Measurements from ENCODE around the gene SYT3.

Gene SYT3

GRCh38 chr19:50661766-50662650 is 22.3 kb upstream of the SYT3 start:
- DNase-seq = no peak

- no peak for DNase-seq
Observed at GRCh38 chr19:50661023-50661422, 21.3 kb upstream of the SYT3 start.

- no peak for DNase-seq
Observed at GRCh38 chr19:50660088-50660366, 20.3 kb upstream of the SYT3 start.

GRCh38 chr19:50659318-50660087 is 19.8 kb upstream of the SYT3 start:
- no peak for DNase-seq

- no peak for DNase-seq
Observed at GRCh38 chr19:50658441-50659317, 19.0 kb upstream of the SYT3 start.

GRCh38 chr19:50657712-50658440 is 18.2 kb upstream of the SYT3 start:
- DNase-seq = no peak

GRCh38 chr19:50657222-50657669 is 17.6 kb upstream of the SYT3 start:
- no peak for DNase-seq

- DNase-seq = no peak
Observed at GRCh38 chr19:50654882-50655281, 15.2 kb upstream of the SYT3 start.

GRCh38 chr19:50652722-50653121 is 13.0 kb upstream of the SYT3 start:
- DNase-seq = no peak

GRCh38 chr19:50651174-50651573 is 11.5 kb upstream of the SYT3 start:
- DNase-seq = no peak

GRCh38 chr19:50649433-50650391 is 10.0 kb upstream of the SYT3 start, which contains the start of gene C19orf81:
C19orf81 (plus strand) TSS chr19:50649445; CDS start chr19:50649445, 0 bp downstream.
- DNase-seq = no peak

GRCh38 chr19:50648659-50649058 is 9.0 kb upstream of the SYT3 start:
- no peak for DNase-seq

GRCh38 chr19:50647879-50648615 is 8.4 kb upstream of the SYT3 start:
- DNase-seq = no peak

- no peak for DNase-seq
Observed at GRCh38 chr19:50646074-50646807, 6.6 kb upstream of the SYT3 start.

- no peak for DNase-seq
Observed at GRCh38 chr19:50645107-50645506, 5.4 kb upstream of the SYT3 start.

GRCh38 chr19:50644315-50644915 is 4.7 kb upstream of the SYT3 start:
- DNase-seq = no peak

- DNase-seq = no peak
Observed at GRCh38 chr19:50640368-50640767, 687 bp upstream of the SYT3 start.

- DNase-seq = no peak
Observed at GRCh38 chr19:50638600-50638999, 1.1 kb downstream of the SYT3 start.
